NCI-H1092 (cell line): ENCODE data around the gene CYP21A2.

ENCODE experiments used
- DNase-seq: peaks from one replicate; lab custom pipeline; 2025; lab: John Stamatoyannopoulos, UW

Gene CYP21A2

DNA sequence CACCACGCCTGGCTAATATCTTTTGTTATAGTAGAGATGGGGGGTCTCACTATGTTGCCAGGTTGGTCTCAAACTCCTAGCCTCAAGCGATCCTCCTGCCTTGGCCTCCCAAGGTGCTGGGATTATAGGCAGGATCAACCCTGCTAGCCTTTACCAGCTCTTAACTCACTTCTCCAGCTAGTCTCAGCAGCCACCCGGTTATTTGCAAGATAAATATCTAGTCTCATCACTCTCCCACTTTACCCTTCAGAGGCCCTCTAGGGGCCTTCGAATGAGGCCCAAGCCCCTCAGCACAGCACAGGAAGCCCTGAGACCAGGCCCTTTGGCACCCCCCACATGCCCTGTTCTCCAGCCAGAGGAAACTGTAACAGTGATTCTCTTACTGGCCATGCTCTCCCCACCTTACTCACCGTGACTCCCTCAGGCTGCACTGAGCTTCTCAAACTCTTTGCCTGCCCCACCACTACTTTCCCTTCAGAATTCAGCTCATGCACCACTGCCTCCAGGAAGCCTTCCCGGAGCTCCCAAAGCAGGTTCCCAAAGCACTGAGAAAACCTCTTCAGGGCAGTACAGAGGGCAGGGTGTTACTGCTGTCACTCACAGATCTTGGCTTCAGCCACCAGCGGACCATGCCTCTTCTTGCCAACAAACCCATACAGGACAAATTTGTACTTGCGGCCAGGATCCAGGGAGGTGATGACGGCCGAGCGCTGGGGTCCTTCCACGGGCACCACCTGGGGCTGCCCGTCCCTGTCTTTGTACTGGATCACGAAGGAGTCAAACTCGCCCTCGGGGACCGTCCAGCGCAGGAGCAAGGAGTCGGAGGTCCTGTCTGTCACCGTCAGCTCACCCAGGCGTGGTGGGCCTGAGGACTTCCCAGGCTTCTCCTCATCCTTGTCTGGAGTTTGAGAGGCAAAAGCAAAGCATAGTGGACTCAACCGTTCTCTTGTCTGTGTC is 45.9 kb downstream of the CYP21A2 start:
- no peak for DNase-seq

DNA sequence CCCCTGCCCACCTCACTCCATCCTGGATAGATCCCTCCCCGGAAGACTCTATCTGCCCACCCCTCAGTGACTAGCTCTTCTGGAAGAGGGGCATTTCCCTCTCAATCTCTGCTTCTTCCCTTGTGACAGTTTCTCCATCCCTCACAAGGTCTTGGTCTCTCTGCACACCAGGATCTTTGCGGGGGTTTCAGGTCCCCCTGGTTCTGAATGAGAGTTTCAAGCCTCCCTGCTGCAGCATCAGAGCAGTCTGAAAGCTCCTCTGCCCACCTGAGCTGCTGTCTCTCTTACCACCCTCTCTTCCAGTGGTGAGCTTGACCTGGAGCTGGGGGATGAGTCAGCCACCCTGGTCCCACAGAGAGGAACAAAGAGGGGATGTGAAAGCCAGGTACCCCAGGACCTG is 46.6 kb downstream of the CYP21A2 start:
- no peak for DNase-seq

DNA sequence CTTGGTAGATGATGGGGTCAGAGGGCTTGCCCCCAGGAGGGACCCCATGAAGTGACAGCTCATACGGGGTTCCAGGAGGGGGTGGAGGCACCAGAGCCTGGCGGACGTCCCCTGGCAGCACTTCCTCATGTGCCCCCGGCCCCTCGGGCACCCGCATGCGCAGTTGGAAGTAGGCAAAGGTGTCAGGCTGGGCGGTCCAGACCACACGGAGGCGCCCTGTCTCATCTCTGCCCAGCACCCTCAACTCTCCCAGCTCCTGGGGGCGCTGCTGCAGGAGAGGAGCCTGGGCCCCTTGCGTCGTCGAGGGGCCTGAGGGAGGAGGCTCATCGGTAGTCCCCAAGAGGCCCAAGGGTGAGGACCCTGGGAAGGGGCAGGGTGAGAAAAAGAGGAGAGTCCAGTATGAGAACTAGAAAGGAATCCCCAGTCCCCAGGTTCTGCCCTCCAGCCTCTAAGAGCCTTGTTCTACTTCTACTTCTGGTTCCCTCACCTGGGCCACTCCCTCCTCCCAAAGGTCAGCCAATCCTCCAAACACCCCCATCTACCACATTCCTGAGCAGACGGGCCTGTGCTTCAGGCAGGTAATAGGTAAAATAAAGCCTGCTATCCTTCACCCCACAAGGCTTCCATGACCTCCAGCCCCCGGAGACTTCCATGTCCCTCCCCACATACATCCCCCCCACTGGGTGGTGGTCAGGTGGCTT is 47.7 kb downstream of the CYP21A2 start:
- no peak for DNase-seq

DNA sequence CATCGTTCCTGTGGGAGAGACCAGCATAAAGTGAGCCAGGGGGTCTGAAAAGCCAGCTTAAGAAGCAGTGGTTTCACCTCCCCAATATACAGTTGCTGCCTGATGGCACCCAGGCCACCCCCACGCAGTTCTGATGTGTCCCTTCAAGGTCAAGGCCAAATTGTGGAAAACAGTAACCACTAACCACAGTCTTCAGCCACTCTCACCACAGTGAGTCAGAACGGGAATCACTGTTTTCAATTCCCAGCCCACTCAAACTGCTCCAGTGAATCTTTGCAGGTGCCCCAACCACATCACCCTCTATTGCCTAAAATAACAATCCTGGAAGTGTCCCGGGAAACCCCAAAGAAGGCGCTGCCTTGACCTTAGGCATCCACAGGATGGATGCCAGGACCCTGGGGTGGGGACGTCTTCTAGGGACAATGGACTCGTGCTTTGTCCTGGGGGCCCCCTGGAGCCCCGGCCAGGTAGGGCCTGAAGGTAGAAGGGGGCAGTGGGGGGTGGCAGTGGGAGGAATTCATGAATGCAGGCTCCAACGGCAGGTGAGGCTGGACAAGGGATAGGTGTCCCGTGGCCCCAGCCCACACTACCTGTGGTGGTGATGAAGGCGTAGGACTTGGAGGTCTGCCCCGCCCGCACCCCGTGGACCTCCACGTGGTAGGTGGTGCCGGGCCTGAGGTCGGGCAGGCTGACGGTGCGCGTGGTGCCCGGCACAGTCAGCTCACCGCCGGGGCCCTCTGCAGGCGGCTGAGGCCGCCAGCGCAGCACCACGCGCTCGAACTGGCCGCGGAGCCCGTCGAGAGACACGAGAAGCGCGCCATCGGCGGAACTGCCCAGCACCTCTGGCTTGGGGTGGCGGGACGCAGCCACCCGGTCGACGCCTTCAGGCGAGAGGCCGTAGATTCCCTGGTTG is 48.7 kb downstream of the CYP21A2 start:
- no peak for DNase-seq

DNA sequence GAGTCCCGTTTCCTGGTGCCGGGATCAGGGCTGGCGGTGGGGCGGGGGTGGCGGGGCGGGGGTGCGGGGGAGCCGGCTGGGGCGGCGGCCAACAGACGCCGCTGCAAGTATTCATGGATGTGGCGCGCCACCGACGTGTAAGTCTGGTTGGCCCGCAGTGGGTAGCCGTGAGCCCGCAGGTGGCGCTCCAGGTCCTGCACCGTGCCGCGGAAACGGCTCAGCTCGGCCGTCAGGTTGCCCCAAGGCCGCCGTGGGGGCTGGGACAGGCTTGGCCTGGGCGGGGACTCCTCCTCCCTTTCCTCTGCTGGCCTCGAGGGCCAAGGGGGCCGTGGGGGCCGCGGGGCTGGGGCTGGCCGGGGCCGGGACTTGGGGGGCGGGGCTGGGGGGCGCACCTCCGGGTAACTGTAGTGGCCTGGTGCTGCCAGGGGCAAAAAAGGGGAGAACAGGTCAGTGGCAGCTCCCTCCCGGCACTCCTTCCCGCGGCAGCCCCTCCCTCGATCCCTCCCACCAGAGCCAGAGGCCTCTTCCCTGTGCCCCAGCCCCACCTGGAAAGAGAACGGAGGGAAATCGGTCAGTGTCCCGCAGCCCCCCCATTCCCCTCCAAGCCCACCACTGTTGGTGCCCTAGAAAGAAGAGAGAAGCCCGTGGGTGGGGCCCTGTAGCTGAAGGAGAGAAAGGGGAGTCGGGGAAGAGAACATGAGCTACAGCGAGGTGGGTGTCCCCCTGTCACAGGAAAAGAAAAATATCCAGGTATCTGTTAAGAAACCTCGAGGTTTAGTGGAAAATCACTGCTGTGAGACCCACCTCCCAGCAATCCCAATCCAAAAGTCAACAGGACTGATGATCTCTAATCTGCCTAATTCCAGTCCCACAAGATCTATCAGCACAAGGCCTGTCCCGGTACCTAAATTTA is 49.6 kb downstream of the CYP21A2 start:
- DNase-seq: no peak

DNA sequence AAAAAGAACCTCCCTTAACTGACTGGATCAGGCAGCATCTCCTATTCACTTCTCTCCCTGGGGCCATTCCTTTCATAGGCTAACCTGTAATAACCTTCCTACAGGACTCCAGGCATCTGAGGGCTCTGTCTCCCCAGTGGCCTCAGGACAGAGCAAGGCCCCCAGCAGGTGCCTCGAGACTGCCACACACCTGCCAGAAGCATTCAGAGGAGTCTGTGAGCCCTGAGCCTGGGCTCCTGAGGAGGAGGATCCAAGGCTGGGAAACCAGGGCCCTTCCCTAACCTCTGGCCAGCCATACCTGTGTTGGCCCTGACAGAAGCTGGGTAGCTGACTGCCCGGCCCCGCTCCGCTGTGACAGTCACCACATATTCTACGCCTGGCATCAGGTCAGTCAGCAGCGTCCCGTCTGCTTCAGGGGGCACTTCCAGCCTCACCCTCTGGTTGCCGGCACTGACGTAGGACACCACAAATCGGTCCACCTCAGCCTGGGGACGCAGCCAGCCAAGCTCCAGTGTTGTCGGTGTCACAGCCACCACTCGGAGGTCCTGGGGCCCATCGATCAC is 50.4 kb downstream of the CYP21A2 start:
- DNase-seq: no peak

DNA sequence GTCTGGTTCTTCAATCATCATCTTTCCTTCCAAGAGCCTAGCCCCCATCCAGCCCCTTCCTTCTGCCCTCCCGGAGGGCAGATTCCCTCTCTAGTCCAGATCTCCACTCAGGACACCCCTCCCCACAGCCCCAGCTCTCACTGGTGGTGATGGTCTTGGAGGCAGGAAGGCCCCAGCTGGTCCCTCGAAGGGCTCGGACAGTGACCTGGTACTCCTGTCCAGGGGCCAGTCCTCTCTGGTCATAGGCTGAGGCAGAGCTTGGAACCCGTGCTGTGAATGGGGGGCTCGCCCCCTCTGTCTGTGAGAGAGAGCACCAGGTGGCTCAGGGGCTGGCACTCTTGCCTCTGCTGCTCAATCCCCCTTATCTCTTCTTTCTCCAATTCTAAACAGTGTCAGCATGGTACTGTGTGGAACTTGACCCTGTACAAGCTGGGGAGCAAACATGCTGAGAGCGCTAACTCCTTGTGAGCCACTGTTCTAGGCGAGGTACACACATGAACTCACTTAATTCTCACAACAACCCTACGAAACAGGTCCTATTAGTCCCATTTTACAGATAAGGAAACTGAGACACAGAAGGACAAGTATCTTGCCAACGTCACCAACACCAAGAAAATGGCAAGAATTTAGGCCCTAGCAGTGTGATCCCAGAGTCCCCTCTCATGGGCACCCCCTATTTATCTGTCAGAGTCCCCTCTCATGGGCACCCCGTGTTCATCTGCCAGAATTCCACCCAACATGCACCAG is 51.0 kb downstream of the CYP21A2 start:
- no peak for DNase-seq
